NCI-H1092 (cell line): Measurements from ENCODE around the gene TTLL11.
"Not testable (repeated sequence)": the region's sequence is repeated elsewhere in the genome, so short reads cannot be mapped to it uniquely, and the experiment has no call there.

Experiments used
- DNase-seq: peaks from one replicate; lab custom pipeline; 2025; lab: John Stamatoyannopoulos, UW

Gene TTLL11

GRCh38 chr9:121814594-121814993 lies 278.5 kb downstream of the TTLL11 start:
- no peak for DNase-seq

GRCh38 chr9:121813519-121814210 lies 279.4 kb downstream of the TTLL11 start:
- no peak for DNase-seq

- DNase-seq, result no peak
These were observed 280.9 kb downstream of the TTLL11 start for GRCh38 chr9:121812159-121812735.

GRCh38 chr9:121811751-121812150 lies 281.4 kb downstream of the TTLL11 start:
- DNase-seq, result no peak

GRCh38 chr9:121811140-121811539 lies 282.0 kb downstream of the TTLL11 start:
- DNase-seq, result no peak

- no peak for DNase-seq
These were observed 282.6 kb downstream of the TTLL11 start for GRCh38 chr9:121810489-121810888.

- DNase-seq, result no peak
These were observed 283.6 kb downstream of the TTLL11 start for GRCh38 chr9:121809356-121810050.

- DNase-seq, result no peak
These were observed 284.3 kb downstream of the TTLL11 start for GRCh38 chr9:121808781-121809180.

GRCh38 chr9:121807823-121808278 lies 285.3 kb downstream of the TTLL11 start:
- no peak for DNase-seq

- no peak for DNase-seq
These were observed 285.9 kb downstream of the TTLL11 start for GRCh38 chr9:121807069-121807822.

GRCh38 chr9:121802753-121803152 lies 290.4 kb downstream of the TTLL11 start:
- no peak for DNase-seq

GRCh38 chr9:121801579-121801978 lies 291.5 kb downstream of the TTLL11 start:
- no peak for DNase-seq

- no peak for DNase-seq
These were observed 292.7 kb downstream of the TTLL11 start for GRCh38 chr9:121800376-121800775.

GRCh38 chr9:121798941-121799340 lies 294.2 kb downstream of the TTLL11 start:
- no peak for DNase-seq

GRCh38 chr9:121797081-121797480 lies 296.0 kb downstream of the TTLL11 start:
- no peak for DNase-seq

- not testable (repeated sequence) for DNase-seq
These were observed 298.8 kb downstream of the TTLL11 start for GRCh38 chr9:121794334-121794733.

GRCh38 chr9:121792476-121792875 lies 300.6 kb downstream of the TTLL11 start:
- not testable (repeated sequence) for DNase-seq

GRCh38 chr9:121790841-121791240 lies 302.3 kb downstream of the TTLL11 start:
- no peak for DNase-seq

- no peak for DNase-seq
These were observed 304.3 kb downstream of the TTLL11 start for GRCh38 chr9:121788686-121789366.

- no peak for DNase-seq
These were observed 306.1 kb downstream of the TTLL11 start for GRCh38 chr9:121786998-121787422.

- no peak for DNase-seq
These were observed 306.6 kb downstream of the TTLL11 start for GRCh38 chr9:121786543-121786948.
